Right lobe of liver (tissue), 4 donors: ENCODE results near the gene SMIM38.

Experiments used
- POLR2A ChIP-seq: fragments of 450-650 bp; IDR thresholded peaks from one replicate; pipeline ENCODE4 v1.6.1; 2017; ENCODE audit warnings: antibody characterized with exemption, mild to moderate bottlenecking
- TF ChIP-seq, protein P1 (sequence below), 4 donors: fragments of 200-600 bp in 3 of 4; fragments of 450-650 bp in 1 of 4; IDR thresholded peaks; one replicate each; pipeline versions ENCODE4 v1.5.1 to v1.8.0; 2016 to 2022; ENCODE audit warnings: antibody characterized with exemption in 4 of 4, mild to moderate bottlenecking in 2 of 4
- donor health status: DM: no; HTN: no; CAD: no.
- donor health status: DM: no; HTN: no; CAD: no.
- donor health status: DM: no; HTN: yes; CAD: no.

DNA sequence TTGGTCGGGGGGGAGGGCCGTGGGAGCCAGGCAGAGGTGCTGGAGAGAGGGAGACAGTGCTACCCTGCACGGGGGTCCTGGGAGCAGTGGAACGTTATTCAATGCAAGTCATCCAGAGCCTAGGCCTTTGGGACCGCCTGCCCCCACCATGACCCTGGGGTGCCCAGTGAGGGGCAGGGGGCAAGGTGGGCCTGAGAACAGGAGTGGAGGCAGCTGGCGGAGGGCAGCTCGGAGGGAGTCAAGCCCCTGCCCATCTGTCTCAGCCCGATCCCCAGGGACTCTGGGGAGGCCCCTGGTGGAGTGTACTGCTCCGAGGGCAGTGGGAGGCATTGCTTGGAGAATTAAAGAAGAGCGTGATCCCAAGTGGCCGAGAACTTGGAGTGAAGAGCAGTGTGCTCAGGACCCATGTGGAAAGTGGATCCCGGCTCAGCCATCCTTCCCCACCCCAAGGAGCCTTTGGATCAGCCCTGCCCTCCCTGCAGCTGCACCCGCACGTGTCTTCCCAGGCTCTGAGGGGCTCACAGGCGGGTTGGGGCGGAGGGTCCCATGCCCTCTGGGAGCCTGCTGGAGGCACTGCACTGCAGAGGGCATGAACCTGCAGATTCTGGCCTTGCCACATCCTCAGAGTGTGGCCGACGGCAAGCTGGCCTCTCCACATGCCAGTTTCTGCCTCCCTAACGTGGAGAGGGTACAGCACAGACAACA, 34.0 kb upstream of the SMIM38 start:
- TF ChIP-seq, protein P1, sequence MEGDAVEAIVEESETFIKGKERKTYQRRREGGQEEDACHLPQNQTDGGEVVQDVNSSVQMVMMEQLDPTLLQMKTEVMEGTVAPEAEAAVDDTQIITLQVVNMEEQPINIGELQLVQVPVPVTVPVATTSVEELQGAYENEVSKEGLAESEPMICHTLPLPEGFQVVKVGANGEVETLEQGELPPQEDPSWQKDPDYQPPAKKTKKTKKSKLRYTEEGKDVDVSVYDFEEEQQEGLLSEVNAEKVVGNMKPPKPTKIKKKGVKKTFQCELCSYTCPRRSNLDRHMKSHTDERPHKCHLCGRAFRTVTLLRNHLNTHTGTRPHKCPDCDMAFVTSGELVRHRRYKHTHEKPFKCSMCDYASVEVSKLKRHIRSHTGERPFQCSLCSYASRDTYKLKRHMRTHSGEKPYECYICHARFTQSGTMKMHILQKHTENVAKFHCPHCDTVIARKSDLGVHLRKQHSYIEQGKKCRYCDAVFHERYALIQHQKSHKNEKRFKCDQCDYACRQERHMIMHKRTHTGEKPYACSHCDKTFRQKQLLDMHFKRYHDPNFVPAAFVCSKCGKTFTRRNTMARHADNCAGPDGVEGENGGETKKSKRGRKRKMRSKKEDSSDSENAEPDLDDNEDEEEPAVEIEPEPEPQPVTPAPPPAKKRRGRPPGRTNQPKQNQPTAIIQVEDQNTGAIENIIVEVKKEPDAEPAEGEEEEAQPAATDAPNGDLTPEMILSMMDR (IDR thresholded peaks at IDR 0.05) = no peak
- TF ChIP-seq POLR2A = no peak
